Fibroblast of villous mesenchyme (primary cell): Measurements from ENCODE around the gene CERCAM. TPM values are rescaled to one million over a fixed set of nuclear protein-coding genes. Genes with fewer than 3 reads are reported as not detected.

Experiments
- DNase-seq: peaks from one replicate; pipeline ENCODE4 v3.0.0-alpha.2; 2010; ENCODE audit warnings: low read depth
- H3K4me3 ChIP-seq: 2 replicates; pipeline ENCODE4 v1.5.1; 2011; ENCODE audit warnings: low read depth, mild to moderate bottlenecking, low read length
- total RNA-seq: library from RNA; depleted of rRNA; stranded (reverse); fragments of >200 nt; gene quantifications from 2 replicates; pipeline ENCODE4 v1.2.3, GENCODE V29; 2012
- TF ChIP-seq, protein P1 (sequence below): IDR thresholded peaks from 2 replicates; pipeline ENCODE4 v1.5.1; 2012; ENCODE audit warnings: low read depth, mild to moderate bottlenecking, low read length; ENCODE audit not compliant: insufficient read depth

The CERCAM gene
- total RNA-seq, 1 donor = 86.8 TPM

DNA sequence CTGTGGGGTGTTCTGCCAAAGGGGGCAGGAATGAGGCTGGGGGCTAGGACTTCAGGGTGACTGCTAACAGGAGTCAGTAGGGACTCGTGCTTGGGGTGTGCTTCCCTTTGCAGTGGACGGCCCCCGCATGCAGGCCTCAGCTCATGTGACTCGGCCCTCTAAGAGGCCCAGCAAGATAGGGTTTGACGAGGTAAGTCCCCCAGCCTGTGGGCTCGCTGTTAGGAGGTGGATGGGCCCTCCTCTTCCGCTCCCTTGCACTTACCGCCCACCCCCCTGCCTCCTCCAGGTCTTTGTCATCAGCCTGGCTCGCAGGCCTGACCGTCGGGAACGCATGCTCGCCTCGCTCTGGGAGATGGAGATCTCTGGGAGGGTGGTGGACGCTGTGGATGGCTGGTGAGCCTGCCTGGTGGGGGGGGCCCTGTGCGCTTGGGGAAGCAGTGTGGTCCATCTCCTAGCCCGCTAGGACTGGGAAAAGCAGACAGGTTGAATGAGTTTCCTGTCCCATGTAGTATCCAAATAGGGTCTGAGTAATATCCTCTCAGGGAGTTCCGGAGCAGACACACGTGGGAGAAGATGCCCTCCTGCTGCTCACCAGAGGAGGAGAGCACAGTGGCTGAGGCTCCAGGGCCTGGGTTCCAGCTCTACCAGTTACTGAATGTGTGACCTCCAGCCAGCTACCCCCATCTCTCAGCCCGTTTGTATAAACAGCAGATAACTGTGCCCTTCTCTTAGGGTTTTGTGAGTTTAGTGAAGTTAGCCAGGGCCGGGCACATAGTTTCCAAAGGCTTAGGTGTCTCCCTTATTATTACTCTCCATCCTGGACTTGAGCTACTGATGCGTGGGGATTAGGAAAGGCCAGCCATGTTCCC lies 8.2 kb downstream of the CERCAM start:
- no peak overlapping the region for H3K4me3 ChIP-seq
- peak; percentile 18 for DNase-seq
- TF ChIP-seq, protein P1, sequence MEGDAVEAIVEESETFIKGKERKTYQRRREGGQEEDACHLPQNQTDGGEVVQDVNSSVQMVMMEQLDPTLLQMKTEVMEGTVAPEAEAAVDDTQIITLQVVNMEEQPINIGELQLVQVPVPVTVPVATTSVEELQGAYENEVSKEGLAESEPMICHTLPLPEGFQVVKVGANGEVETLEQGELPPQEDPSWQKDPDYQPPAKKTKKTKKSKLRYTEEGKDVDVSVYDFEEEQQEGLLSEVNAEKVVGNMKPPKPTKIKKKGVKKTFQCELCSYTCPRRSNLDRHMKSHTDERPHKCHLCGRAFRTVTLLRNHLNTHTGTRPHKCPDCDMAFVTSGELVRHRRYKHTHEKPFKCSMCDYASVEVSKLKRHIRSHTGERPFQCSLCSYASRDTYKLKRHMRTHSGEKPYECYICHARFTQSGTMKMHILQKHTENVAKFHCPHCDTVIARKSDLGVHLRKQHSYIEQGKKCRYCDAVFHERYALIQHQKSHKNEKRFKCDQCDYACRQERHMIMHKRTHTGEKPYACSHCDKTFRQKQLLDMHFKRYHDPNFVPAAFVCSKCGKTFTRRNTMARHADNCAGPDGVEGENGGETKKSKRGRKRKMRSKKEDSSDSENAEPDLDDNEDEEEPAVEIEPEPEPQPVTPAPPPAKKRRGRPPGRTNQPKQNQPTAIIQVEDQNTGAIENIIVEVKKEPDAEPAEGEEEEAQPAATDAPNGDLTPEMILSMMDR = no peak

DNA sequence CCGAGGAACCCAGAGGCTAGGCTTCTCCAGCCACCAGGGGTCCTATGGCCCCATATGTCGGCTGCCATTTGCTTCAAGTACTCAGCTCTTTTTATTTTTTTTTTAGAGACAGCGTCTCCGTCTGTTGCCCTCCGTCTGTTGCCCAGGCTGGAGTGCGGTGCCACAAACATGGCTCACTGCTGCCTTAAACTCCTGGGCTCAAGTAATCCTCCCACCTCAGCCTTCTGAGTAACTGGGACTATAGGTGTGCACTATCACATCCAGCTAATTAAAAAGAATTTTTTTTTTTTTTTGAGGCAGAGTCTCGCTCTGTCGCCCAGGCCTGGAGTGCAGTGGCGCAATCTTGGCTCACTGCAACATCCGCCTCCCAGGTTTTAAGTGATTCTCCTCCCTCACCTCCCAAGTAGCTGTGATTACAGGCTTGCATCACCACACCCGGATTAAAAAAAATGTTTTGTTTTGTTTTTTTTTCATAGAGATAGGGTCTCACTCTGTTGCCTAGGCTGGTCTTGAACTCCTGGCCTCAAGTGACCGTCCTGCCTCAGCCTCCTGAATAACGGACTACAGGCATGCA lies 8.9 kb downstream of the CERCAM start:
- no peak for DNase-seq
- no peak overlapping the region for H3K4me3 ChIP-seq
- TF ChIP-seq, protein P1 = no peak

DNA sequence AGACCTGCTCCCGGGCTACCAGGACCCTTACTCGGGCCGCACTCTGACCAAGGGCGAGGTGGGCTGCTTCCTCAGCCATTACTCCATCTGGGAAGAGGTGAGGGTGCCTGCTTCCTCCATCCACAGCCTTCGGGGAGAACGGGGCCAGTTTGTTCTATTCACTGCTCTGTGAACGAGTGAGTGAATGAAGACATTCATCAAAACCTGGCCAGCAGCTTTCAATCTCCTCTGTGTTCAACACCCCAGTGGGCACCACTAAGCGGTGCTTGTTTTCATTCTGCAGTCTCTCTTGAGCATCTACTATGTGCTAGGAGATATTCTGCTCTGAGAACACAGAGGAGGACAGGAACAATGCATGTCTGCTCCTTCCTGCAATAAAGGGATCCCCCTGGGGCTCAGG lies 10.6 kb downstream of the CERCAM start:
- DNase-seq = no peak
- no peak overlapping the region for H3K4me3 ChIP-seq
- TF ChIP-seq, protein P1 = no peak

DNA sequence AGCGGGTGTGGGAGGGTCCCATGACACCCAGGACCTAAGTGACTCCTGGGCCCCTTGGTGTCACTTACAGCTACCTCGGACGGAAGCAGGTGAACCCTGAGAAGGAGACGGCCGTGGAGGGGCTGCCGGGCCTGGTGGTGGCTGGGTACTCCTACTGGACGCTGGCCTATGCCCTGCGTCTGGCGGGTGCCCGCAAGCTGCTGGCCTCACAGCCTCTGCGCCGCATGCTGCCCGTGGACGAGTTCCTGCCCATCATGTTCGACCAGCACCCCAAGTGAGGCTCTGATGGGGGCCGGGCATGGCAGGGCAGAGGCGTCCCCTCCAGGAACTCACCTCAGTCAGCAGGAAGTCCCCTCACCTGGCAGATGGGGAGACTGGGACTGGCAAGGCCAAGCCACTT lies 13.7 kb downstream of the CERCAM start:
- TF ChIP-seq, protein P1 = no peak
- H3K4me3 ChIP-seq = no peak overlapping the region
- no peak for DNase-seq

DNA sequence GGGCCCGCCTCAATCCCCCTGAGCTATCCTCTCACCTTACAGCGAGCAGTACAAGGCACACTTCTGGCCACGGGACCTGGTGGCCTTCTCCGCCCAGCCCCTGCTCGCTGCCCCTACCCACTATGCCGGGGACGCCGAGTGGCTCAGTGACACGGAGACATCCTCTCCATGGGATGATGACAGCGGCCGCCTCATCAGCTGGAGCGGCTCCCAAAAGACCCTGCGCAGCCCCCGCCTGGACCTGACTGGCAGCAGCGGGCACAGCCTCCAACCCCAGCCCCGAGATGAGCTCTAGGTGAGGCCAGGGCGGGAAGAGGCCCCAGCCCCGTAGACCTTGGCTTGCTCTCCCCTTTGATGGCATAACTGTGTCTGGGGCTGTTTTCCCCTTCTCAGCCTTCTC lies 15.0 kb downstream of the CERCAM start:
- DNase-seq = no peak
- no peak overlapping the region for H3K4me3 ChIP-seq
- TF ChIP-seq, protein P1 = no peak

DNA sequence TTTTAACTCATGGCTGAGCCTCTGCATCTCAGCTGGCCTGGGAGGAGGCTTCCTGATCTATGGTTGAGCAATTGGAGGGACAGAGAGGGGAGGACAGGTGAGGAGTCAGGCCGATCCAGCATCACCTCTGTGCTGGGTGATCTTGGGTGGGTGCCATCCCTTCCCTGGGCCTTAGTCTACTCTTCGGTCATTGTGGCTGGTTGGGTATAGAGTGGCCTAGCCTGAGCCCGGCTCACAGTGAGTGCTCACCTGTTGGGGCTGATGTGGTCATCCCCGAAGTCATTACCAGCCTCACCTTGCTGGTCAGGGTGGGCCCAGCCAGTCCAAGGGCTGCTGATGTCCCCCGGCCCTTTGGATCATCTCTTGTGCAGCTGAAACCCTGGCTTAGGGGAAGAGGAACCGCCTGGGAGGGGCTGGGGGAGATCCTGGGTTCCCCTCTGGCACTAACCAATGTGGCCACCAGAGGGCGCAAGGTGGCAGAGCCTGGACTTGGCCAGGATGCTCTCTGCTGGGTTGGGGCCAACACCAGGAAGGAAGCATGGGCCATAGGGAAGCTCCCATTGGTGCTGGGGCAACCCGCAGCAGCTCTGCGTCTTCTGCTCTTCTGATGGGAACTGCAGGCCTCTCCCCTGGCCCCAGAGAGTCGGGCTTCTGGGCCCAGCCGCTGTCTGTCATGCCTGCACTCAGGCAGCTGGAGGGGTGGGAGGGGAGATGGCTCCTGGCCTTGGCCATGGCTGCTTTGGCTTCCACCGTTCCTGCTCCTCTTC lies 17.9 kb downstream of the CERCAM start:
- DNase-seq = peak; percentile 77
- TF ChIP-seq, protein P1 = peak; percentile 87
- H3K4me3 ChIP-seq = no peak overlapping the region
